Gastroesophageal sphincter (tissue), 4 donors: ENCODE results near the gene SFTPA1. TPM values are rescaled to one million over a fixed set of nuclear protein-coding genes. Genes with fewer than 3 reads are reported as not detected.
A peak's percentile ranks its signal among the peaks of the same experiment; 100 is the strongest.
"Not testable (repeated sequence)": the region's sequence is repeated elsewhere in the genome, so short reads cannot be mapped to it uniquely, and the experiment has no call there.

Experiments used
- ATAC-seq: fragments of 150-250 bp; one replicate; pipeline ENCODE4 v1.9.1; 2016; ENCODE audit warnings: mild to moderate bottlenecking, moderate library complexity
- H3K27ac ChIP-seq, 4 donors: fragments of 200-600 bp; sonication (generic) in 3 of 4; 1 replicate in 3 of 4; 2 replicates in 1 of 4; pipeline ENCODE4 v1.5.1; 2016 to 2019
- H3K27me3 ChIP-seq: fragments of 200-600 bp; sonication (generic); one replicate; pipeline ENCODE4 v1.5.1; 2019
- H3K36me3 ChIP-seq, 2 donors: fragments of 200-600 bp; sonication (generic); one replicate each; pipeline ENCODE4 v1.5.1; 2019; ENCODE audit warnings: control low read depth in 1 of 2
- H3K4me1 ChIP-seq, 3 donors: fragments of 200-600 bp; sonication (generic); 1 replicate in 2 of 3; 2 replicates in 1 of 3; pipeline ENCODE4 v1.5.1; 2016 to 2019; ENCODE audit warnings: control low read depth in 2 of 3
- H3K4me3 ChIP-seq, 2 donors: fragments of 200-600 bp; sonication (generic); one replicate each; pipeline ENCODE4 v1.5.1; 2019; ENCODE audit warnings: mild to moderate bottlenecking in 1 of 2, moderate library complexity in 1 of 2
- H3K9me3 ChIP-seq, 3 donors: fragments of 200-600 bp; sonication (generic); one replicate each; pipeline ENCODE4 v1.5.1; 2017 to 2019; ENCODE audit warnings: control low read depth in 2 of 3
- CTCF ChIP-seq, 4 experiments: fragments of 200-600 bp in 2 of 4; fragments of 450-650 bp in 2 of 4; sonication (generic) in 1 of 4; IDR thresholded peaks; one replicate each; pipeline ENCODE4 v1.5.1; 2017 to 2019; ENCODE audit warnings: antibody characterized with exemption in 4 of 4, mild to moderate bottlenecking in 2 of 4, moderate library complexity in 2 of 4
- EP300 ChIP-seq: sonication (generic); formaldehyde crosslinking; IDR thresholded peaks from one replicate; pipeline ENCODE4 v1.6.1; 2017; ENCODE audit warnings: antibody characterized with exemption, mild to moderate bottlenecking
- POLR2A ChIP-seq, 2 donors: fragments of 450-650 bp; IDR thresholded peaks; one replicate each; pipeline ENCODE4 v1.6.1; 2017; ENCODE audit warnings: antibody characterized with exemption in 2 of 2, mild to moderate bottlenecking in 2 of 2, moderate library complexity in 1 of 2
- POLR2AphosphoS5 ChIP-seq: sonication (generic); formaldehyde crosslinking; IDR thresholded peaks from one replicate; pipeline ENCODE4 v1.6.1; 2017; ENCODE audit warnings: antibody characterized with exemption
- WGBS, 2 donors: methylation state at CpG; one replicate each; pipeline ENCODE4 v1.1.5; 2018; ENCODE audit warnings: low coverage in 1 of 2; 5-methylcytosine and 5-hydroxymethylcytosine counted together
- total RNA-seq, 4 donors: library from RNA; depleted of rRNA; stranded (reverse); fragments of >200 nt; gene quantifications; one replicate each; pipeline ENCODE4 v1.1.0, GENCODE V29; 2016

The SFTPA1 gene
- total RNA-seq, 4 donors from 2014 or later, result not detected

GRCh38 chr10:79601939-79602338 is 8.8 kb upstream of the SFTPA1 start:
- peaks cover 0 to 17% (median 0%) of the 10 kb centered on the region in 3 donors for H3K9me3 ChIP-seq
- H3K4me3 ChIP-seq, result no peak overlapping the region
- H3K36me3 ChIP-seq, result no peaks in the 10 kb centered on the region
- TF ChIP-seq POLR2A (IDR thresholded peaks at IDR 0.05) (no peak), CTCF (IDR thresholded peaks at IDR 0.05) (no peak), POLR2AphosphoS5 (no peak)
- 8 to 31% methylated on average over 1 of the region's 1 CpG for WGBS, 2 donors
- peaks cover 9% of the 10 kb centered on the region for H3K27me3 ChIP-seq
- H3K4me1 ChIP-seq, result no peaks in the 10 kb centered on the region
- no peak overlapping the region for H3K27ac ChIP-seq
- no peak for ATAC-seq

GRCh38 chr10:79602953-79603352 is 7.8 kb upstream of the SFTPA1 start:
- ATAC-seq, result no peak
- no peaks in the 10 kb centered on the region for H3K4me1 ChIP-seq
- H3K9me3 ChIP-seq, result peaks cover 0 to 12% (median 0%) of the 10 kb centered on the region in 3 donors
- H3K4me3 ChIP-seq, result no peak overlapping the region
- TF ChIP-seq POLR2AphosphoS5, result no peak
- H3K27ac ChIP-seq, result no peak overlapping the region
- H3K36me3 ChIP-seq, result no peaks in the 10 kb centered on the region
- 100% methylated on average over 1 of the region's 2 CpGs; no CpG with 5 or more reads in 1 of the 2 donors for WGBS, 2 donors
- peaks cover 9% of the 10 kb centered on the region for H3K27me3 ChIP-seq

GRCh38 chr10:79604294-79604693 is 6.4 kb upstream of the SFTPA1 start:
- no peak for ATAC-seq
- Histone ChIP-seq H3K27me3 (peaks cover 5% of the 10 kb centered on the region), H3K9me3 (peaks cover 0 to 11% (median 0%) of the 10 kb centered on the region in 3 donors), H3K27ac (no peak overlapping the region), H3K4me3 (no peak overlapping the region), H3K36me3 (no peaks in the 10 kb centered on the region), H3K4me1 (no peaks in the 10 kb centered on the region)
- whole genome bisulfite sequencing, 2 donors, result 63 to 67% methylated on average over 1 of the region's 1 CpG
- no peak for TF ChIP-seq POLR2AphosphoS5
- no peak for TF ChIP-seq POLR2A (IDR thresholded peaks at IDR 0.05)
- no peak for TF ChIP-seq CTCF (IDR thresholded peaks at IDR 0.05)
- no peak for TF ChIP-seq EP300

GRCh38 chr10:79605308-79605707 is 5.4 kb upstream of the SFTPA1 start:
- TF ChIP-seq CTCF (IDR thresholded peaks at IDR 0.05), result no peak
- no peak for TF ChIP-seq POLR2A (IDR thresholded peaks at IDR 0.05)
- TF ChIP-seq POLR2AphosphoS5, result no peak
- TF ChIP-seq EP300, result no peak

GRCh38 chr10:79608505-79609375 is 2.0 kb upstream of the SFTPA1 start:
- H3K9me3 ChIP-seq, result no peaks in the 10 kb centered on the region
- H3K4me1 ChIP-seq, result no peaks in the 10 kb centered on the region
- H3K27ac ChIP-seq, result no peak overlapping the region
- ATAC-seq, result no peak
- no peaks in the 10 kb centered on the region for H3K27me3 ChIP-seq
- TF ChIP-seq POLR2A (IDR thresholded peaks at IDR 0.05), result no peak
- TF ChIP-seq CTCF (IDR thresholded peaks at IDR 0.05), result peak in 3 of 4 experiments; percentile 25 to 60 (median 26)
- TF ChIP-seq POLR2AphosphoS5, result no peak
- no peak for TF ChIP-seq EP300
- no peaks in the 10 kb centered on the region for H3K36me3 ChIP-seq
- no peak overlapping the region for H3K4me3 ChIP-seq
- WGBS, 2 donors, result 49 to 53% methylated on average over 18 of the region's 20 CpGs

More at GRCh38 chr10:79605308-79605707, 5.4 kb upstream of the SFTPA1 start:
- Histone ChIP-seq H3K4me1 (no peaks in the 10 kb centered on the region), H3K4me3 (no peak overlapping the region), H3K27me3 (no peaks in the 10 kb centered on the region), H3K36me3 (no peaks in the 10 kb centered on the region), H3K9me3 (peaks cover 0 to 11% (median 0%) of the 10 kb centered on the region in 3 donors), H3K27ac (no peak overlapping the region)
- no peak for ATAC-seq

GRCh38 chr10:79611193-79611976 is 646 bp downstream of the SFTPA1 start:
- H3K4me3 ChIP-seq, H3K9me3 ChIP-seq, H3K36me3 ChIP-seq, H3K27ac ChIP-seq, H3K4me1 ChIP-seq, ATAC-seq, H3K27me3 ChIP-seq: not testable (repeated sequence)
- WGBS, 2 donors, result 59 to 74% methylated on average over 3 to 5 of the region's 18 CpGs
